Peyer's patch (tissue), 4 donors: ENCODE measurements around the gene ASPSCR1. TPM values are rescaled to one million over a fixed set of nuclear protein-coding genes. Genes with fewer than 3 reads are reported as not detected.
"Not testable (repeated sequence)": the region's sequence is repeated elsewhere in the genome, so short reads cannot be mapped to it uniquely, and the experiment has no call there.

ENCODE experiments used
- DNase-seq, 3 donors: peaks; one replicate each; pipeline ENCODE4 v3.0.0-alpha.2; 2017 to 2019
- H3K27ac ChIP-seq, 4 donors: fragments of 200-600 bp; sonication (generic); one replicate each; pipeline ENCODE4 v1.5.1; 2016 to 2019
- H3K27me3 ChIP-seq, 2 donors: fragments of 200-600 bp; sonication (generic); one replicate each; pipeline ENCODE4 v1.5.1; 2019
- H3K36me3 ChIP-seq, 3 donors: fragments of 200-600 bp; sonication (generic); one replicate each; pipeline ENCODE4 v1.5.1; 2016 to 2019
- H3K4me1 ChIP-seq, 4 donors: fragments of 200-600 bp; sonication (generic); one replicate each; pipeline ENCODE4 v1.5.1; 2016 to 2019
- H3K4me3 ChIP-seq, 4 donors: fragments of 200-600 bp; sonication (generic); 1 replicate in 3 of 4; 2 replicates in 1 of 4; pipeline ENCODE4 v1.5.1; 2016 to 2019; ENCODE audit warnings: mild to moderate bottlenecking in 1 of 4
- H3K9me3 ChIP-seq, 4 donors: fragments of 200-600 bp; sonication (generic); one replicate each; pipeline ENCODE4 v1.5.1; 2016 to 2019; ENCODE audit warnings: mild to moderate bottlenecking in 1 of 4
- CTCF ChIP-seq, 6 experiments: fragments of 450-650 bp in 4 of 6; fragments of 200-600 bp in 2 of 6; sonication (generic) in 1 of 6; IDR thresholded peaks; one replicate each; pipeline ENCODE4 v1.5.1; 2017 to 2019; ENCODE audit warnings: antibody characterized with exemption in 6 of 6, mild to moderate bottlenecking in 3 of 6, moderate library complexity in 1 of 6
- POLR2A ChIP-seq, 2 donors: fragments of 450-650 bp; IDR thresholded peaks; one replicate each; pipeline ENCODE4 v1.5.1; 2017; ENCODE audit warnings: antibody characterized with exemption in 2 of 2, mild to moderate bottlenecking in 2 of 2, moderate library complexity in 2 of 2
- total RNA-seq, 4 donors: library from RNA; depleted of rRNA; stranded (reverse); fragments of >200 nt; gene quantifications; one replicate each; pipeline ENCODE4 v1.1.0, GENCODE V29; 2016

ASPSCR1 gene
- total RNA-seq, 4 donors from 2014 or later = 31.6 to 70.1 (median 49.9) TPM

GRCh38 chr17:81973432-81973831 is 4.0 kb upstream of the ASPSCR1 start:
- Histone ChIP-seq H3K4me1 (peaks cover 1 to 10% (median 8%) of the 10 kb centered on the region in 4 donors), H3K36me3 (no peaks in the 10 kb centered on the region), H3K9me3 (no peaks in the 10 kb centered on the region), H3K27me3 (no peaks in the 10 kb centered on the region), H3K4me3 (no peak overlapping the region), H3K27ac (no peak overlapping the region)
- TF ChIP-seq CTCF (IDR thresholded peaks at IDR 0.05) (no peak), POLR2A (IDR thresholded peaks at IDR 0.05) (no peak)
- no peak for DNase-seq

DNA sequence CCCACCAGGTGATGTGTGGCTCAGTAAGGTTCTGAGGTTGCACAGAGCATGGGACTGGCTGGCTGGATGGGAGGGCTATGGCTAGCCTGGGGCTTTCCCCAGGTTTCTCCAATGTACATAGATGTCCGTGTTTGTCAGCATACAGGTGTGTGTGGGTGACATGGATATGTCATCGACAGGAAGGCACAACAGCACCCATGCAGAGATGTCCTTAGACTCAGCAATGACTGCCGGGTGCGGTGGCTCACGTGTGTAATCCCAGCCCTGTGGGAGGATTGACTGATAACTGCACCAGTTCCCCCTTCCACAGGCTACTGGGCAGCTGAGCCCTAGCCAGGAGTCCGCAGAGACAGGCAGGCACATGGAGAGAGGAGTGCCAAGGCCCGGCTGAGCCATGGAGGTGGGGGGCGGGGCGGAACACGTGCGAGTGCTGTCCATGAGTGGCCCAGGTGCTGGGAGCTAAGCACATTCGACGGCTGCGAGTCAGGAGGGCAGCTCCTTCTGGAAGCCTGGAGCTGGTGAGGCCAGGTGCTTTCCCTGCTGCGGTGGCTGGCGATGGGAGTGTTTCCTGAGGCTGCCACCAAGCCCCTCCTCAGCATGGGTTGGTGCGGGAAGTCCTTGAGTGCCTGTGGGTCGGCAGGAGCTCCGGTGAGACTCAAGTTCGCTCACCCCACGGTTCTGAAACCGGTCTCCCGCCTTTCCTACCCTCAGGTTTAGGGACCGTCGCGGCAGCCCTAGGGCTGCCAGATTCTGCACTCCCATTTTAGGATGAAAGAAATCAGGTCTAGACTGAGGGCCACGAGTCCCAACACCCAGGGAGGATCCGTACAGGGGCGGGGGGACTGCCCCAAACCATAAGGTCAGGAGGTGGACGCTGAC is 858 bp upstream of the ASPSCR1 start:
- peak; percentile 28 to 65 (median 58) for DNase-seq
- Histone ChIP-seq H3K4me1 (peaks cover 0 to 18% (median 10%) of the 10 kb centered on the region in 4 donors), H3K9me3 (no peaks in the 10 kb centered on the region), H3K27me3 (no peaks in the 10 kb centered on the region), H3K27ac (peak overlapping the region; percentile 91 to 99 (median 96)), H3K36me3 (peaks cover 0 to 5% (median 0%) of the 10 kb centered on the region in 3 donors), H3K4me3 (peak overlapping the region; percentile 88 to 97 (median 96))
- TF ChIP-seq CTCF (IDR thresholded peaks at IDR 0.05) = no peak
- TF ChIP-seq POLR2A (IDR thresholded peaks at IDR 0.05) = no peak

DNA sequence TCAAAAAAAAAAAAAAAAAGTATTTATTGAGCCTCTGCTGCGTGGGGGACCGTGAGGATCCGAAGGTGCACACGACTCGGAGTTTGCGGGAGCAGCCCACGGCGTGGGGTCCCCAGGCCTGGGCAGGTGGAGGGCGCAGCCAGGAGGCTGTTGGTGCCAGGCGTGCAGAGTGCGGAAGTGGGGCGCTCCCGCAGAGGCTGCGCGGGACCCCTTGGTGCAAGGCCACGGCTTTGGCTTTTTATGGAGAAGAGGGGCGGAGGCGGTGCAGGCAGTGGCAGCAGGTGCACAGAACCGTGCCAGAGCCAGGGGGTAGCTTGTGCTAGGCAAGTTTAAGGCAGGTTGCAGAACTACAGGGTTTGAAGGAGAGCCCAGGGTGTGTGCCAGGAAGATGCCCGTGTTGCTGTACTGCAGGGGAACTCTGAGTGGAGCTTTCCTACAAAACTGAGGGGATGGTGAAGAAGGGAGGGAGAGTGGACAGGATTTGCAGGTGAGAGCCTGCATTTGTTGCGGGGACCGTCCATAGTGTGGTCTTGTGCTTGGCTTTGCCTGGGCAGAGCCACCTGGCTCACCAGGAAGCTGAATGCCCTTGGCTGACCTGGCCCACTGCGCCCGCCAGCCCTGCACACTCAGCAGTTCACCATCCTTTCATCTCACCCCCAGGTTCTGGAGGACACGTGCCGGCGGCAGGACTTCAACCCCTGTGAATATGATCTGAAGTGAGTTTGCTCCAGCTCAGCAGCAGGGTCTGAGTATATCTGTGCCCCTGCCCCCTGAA is 1.3 kb downstream of the ASPSCR1 start:
- peak overlapping the region in 3 of 4 donors; percentile 10 to 27 (median 20) for H3K27ac ChIP-seq
- peak in 1 of 3 donors; percentile 69 for DNase-seq
- peak in 1 of 2 donors; percentile 12 for TF ChIP-seq POLR2A (IDR thresholded peaks at IDR 0.05)
- TF ChIP-seq CTCF (IDR thresholded peaks at IDR 0.05) = no peak
- no peaks in the 10 kb centered on the region for H3K27me3 ChIP-seq
- no peaks in the 10 kb centered on the region for H3K9me3 ChIP-seq
- peaks cover 0 to 18% (median 10%) of the 10 kb centered on the region in 4 donors for H3K4me1 ChIP-seq
- H3K36me3 ChIP-seq = peaks cover 0 to 9% (median 0%) of the 10 kb centered on the region in 3 donors
- H3K4me3 ChIP-seq = peak overlapping the region in 3 of 4 donors; percentile 94 to 97 (median 97)

- H3K27me3 ChIP-seq = no peaks in the 10 kb centered on the region
- H3K36me3 ChIP-seq = peaks cover 0 to 21% (median 0%) of the 10 kb centered on the region in 3 donors
- peaks cover 0 to 18% (median 10%) of the 10 kb centered on the region in 4 donors for H3K4me1 ChIP-seq
- TF ChIP-seq POLR2A (IDR thresholded peaks at IDR 0.05) (no peak), CTCF (IDR thresholded peaks at IDR 0.05) (no peak)
- no peak for DNase-seq
- H3K27ac ChIP-seq = no peak overlapping the region
- no peak overlapping the region for H3K4me3 ChIP-seq
- no peaks in the 10 kb centered on the region for H3K9me3 ChIP-seq
Observed at GRCh38 chr17:81980122-81980521, 2.7 kb downstream of the ASPSCR1 start.

DNA sequence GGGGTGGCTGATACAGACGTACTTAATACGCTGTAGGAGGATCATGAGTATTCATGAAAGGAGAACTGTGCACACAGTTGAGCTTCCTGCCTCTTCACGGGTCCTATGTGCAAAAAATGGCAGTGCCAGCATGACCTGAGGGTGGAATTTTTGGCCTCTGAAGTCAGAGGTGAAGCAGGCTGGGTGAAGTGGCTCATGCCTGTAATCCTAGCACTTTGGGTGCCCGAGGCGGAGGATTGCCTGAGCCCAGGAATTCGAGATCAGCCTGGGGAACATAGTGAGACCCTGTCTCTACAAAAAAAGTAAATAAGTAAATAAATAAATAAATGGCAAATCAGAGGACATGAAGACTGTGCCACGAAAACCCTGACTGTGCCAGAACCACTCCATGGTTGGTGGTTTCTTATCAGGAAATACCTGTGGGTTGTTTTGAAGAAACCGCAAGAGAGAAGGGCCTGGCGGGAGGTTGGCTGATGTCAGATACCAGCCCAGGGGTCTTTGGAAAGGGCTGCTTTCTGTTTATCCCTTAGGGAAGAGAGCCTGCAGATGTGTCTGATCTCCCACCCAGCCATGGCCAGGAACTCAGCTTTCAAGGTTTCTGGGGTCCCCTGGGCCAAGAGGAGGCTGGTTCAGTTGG is 3.4 kb downstream of the ASPSCR1 start:
- TF ChIP-seq POLR2A (IDR thresholded peaks at IDR 0.05) (no peak), CTCF (IDR thresholded peaks at IDR 0.05) (no peak)
- H3K27me3 ChIP-seq = no peaks in the 10 kb centered on the region
- H3K9me3 ChIP-seq = no peaks in the 10 kb centered on the region
- peaks cover 0 to 18% (median 10%) of the 10 kb centered on the region in 4 donors for H3K4me1 ChIP-seq
- H3K27ac ChIP-seq = no peak overlapping the region
- no peak overlapping the region for H3K4me3 ChIP-seq
- no peak for DNase-seq
- H3K36me3 ChIP-seq = peaks cover 0 to 28% (median 0%) of the 10 kb centered on the region in 3 donors

DNA sequence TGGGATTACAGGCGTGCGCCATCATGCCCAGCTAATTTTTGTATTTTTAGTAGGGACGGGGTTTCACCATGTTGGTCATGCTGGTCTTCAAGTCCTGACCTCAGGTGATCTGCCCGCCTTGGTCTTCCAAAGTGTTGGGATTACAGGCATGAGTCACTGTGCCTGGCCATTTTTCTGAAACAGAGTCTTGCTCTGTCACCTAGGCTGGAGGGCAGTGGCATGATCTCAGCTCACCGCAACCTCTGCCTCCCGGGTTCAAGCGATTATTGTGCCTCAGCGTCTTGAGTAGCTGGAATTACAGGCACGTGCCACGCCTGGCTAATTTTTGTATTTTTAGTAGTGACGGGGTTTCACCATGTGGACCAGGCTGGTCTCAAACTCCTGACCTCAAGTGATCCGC is 4.1 kb downstream of the ASPSCR1 start:
- H3K27me3 ChIP-seq, H3K9me3 ChIP-seq, H3K27ac ChIP-seq, H3K4me3 ChIP-seq, DNase-seq: not testable (repeated sequence)
- Histone ChIP-seq H3K4me1 (peaks cover 0 to 16% (median 8%) of the 10 kb centered on the region in 4 donors), H3K36me3 (peaks cover 0 to 35% (median 0%) of the 10 kb centered on the region in 3 donors)
